HCT116 (cell line): ENCODE data around the gene ELK4. TPM values are rescaled to one million over a fixed set of nuclear protein-coding genes. Genes with fewer than 3 reads are reported as not detected.
A peak's percentile ranks its signal among the peaks of the same experiment; 100 is the strongest.

Source experiments
- ATAC-seq: fragments of 200-7000 bp; cut with Tn5 transposase; 2 replicates; pipeline ENCODE4 v1.9.1; 2020; ENCODE audit warnings: mild to moderate bottlenecking, moderate library complexity
- BruUV-seq: library from RNA; stranded (reverse); fragments of 400-500 nt; replicated peaks from 2 replicates; lab custom pipeline; 2021; lab: Mats Ljungman, UMichigan
- CTCF ChIA-PET: fragments of 300-600 bp; sonication (Branson Sonifier 250); formaldehyde crosslinking; loops from one replicate; lab custom pipeline; 2021; ENCODE audit warnings: antibody characterized with exemption; lab: Charles Lee
- POLR2A ChIA-PET: fragments of 300-600, 350-600 bp; sonication (Branson Sonifier 250); formaldehyde crosslinking; loops from one replicate; lab custom pipeline; 2021; ENCODE audit warnings: antibody characterized with exemption; lab: Charles Lee
- RAD21 ChIA-PET, 2 experiments: fragments of 300-600 bp; sonication (Branson Sonifier 250); formaldehyde crosslinking; loops; one replicate each; lab custom pipeline; 2023; ENCODE audit warnings: low total read pairs in 2 of 2; ENCODE audit not compliant: uncharacterized antibody in 2 of 2, unreplicated experiment in 2 of 2, low non-redundant PET in 1 of 2; lab: Charles Lee
- DNase-seq: peaks from one replicate; pipeline ENCODE4 v3.0.0-alpha.2; 2010; ENCODE audit warnings: low read depth, low spot score
- H2AFZ ChIP-seq: fragments of 200-600 bp; shearing (Covaris generic), sonication (generic); 2 replicates; pipeline ENCODE4 v1.6.1; 2017; ENCODE audit warnings: low read depth, mixed run types, mixed read lengths, antibody characterized with exemption, low read length; ENCODE audit not compliant: poor library complexity, severe bottlenecking
- H3K27ac ChIP-seq: 2 replicates; pipeline ENCODE4 v1.5.1; 2012; ENCODE audit warnings: low read depth, low read length
- H3K27me3 ChIP-seq: fragments of 200-600 bp; sonication (generic); 2 replicates; pipeline ENCODE4 v1.6.1; 2016; ENCODE audit warnings: mixed run types, low read length, mixed read lengths; ENCODE audit not compliant: insufficient read depth
- H3K36me3 ChIP-seq, 2 experiments: fragments of 200-500 bp in 1 of 2; fragments of 200-600 bp in 1 of 2; sonication (Bioruptor generic) in 1 of 2; sonication (generic) in 1 of 2; 2 replicates each; pipeline versions ENCODE4 v1.5.1 to v1.6.1; 2014 to 2016; ENCODE audit warnings: low read length in 2 of 2, inconsistent platforms in 1 of 2, mixed read lengths in 1 of 2, mixed run types in 1 of 2; ENCODE audit not compliant: insufficient read depth in 2 of 2, control insufficient read depth in 1 of 2
- H3K4me1 ChIP-seq, 2 experiments: fragments of 200-600 bp in 1 of 2; sonication (generic) in 1 of 2; 2 replicates each; pipeline versions ENCODE4 v1.5.1 to v1.6.1; 2012 to 2017; ENCODE audit warnings: low read length in 2 of 2, inconsistent platforms in 1 of 2, mild to moderate bottlenecking in 1 of 2, mixed read lengths in 1 of 2, mixed run types in 1 of 2, moderate library complexity in 1 of 2; ENCODE audit not compliant: insufficient read depth in 2 of 2, control insufficient read depth in 1 of 2
- H3K4me2 ChIP-seq: fragments of 200-600 bp; sonication (generic); 2 replicates; pipeline ENCODE4 v1.6.1; 2017; ENCODE audit warnings: mixed run types, low read length, mixed read lengths
- H3K4me3 ChIP-seq, 2 experiments: fragments of 200-600 bp in 1 of 2; sonication (generic) in 1 of 2; replicated peaks in 1 of 2; 2 replicates each; pipeline ENCODE4 v1.5.1; 2011 to 2016; ENCODE audit warnings: low read length in 2 of 2, control low read depth in 1 of 2, low read depth in 1 of 2, mild to moderate bottlenecking in 1 of 2, mixed read lengths in 1 of 2, mixed run types in 1 of 2
- H3K79me2 ChIP-seq: fragments of 200-600 bp; sonication (generic); 2 replicates; pipeline ENCODE4 v1.6.1; 2017; ENCODE audit warnings: mild to moderate bottlenecking, mixed run types, low read length, moderate library complexity, mixed read lengths; ENCODE audit not compliant: insufficient read depth
- H3K9ac ChIP-seq: fragments of 200-600 bp; sonication (generic); 2 replicates; pipeline ENCODE4 v1.6.1; 2016; ENCODE audit warnings: low read length, mixed read lengths
- H3K9me2 ChIP-seq: fragments of 200-600 bp; sonication (generic), shearing (Covaris generic); 2 replicates; pipeline ENCODE4 v1.6.1; 2017; ENCODE audit warnings: mixed run types, mild to moderate bottlenecking, moderate library complexity; ENCODE audit not compliant: insufficient read depth
- H3K9me3 ChIP-seq, 2 experiments: fragments of 200-500 bp in 1 of 2; fragments of 200-600 bp in 1 of 2; sonication (Bioruptor generic) in 1 of 2; sonication (generic) in 1 of 2; 2 replicates each; pipeline ENCODE4 v1.6.1; 2014 to 2017; ENCODE audit warnings: low read length in 2 of 2, mixed read lengths in 2 of 2, inconsistent platforms in 1 of 2, low read depth in 1 of 2, mild to moderate bottlenecking in 1 of 2, mixed run types in 1 of 2, moderate library complexity in 1 of 2; ENCODE audit not compliant: control insufficient read depth in 1 of 2, insufficient read depth in 1 of 2
- H4K20me1 ChIP-seq: fragments of 200-600 bp; sonication (generic), shearing (Covaris generic); 2 replicates; pipeline ENCODE4 v1.6.1; 2017; ENCODE audit warnings: mixed run types, mild to moderate bottlenecking, moderate library complexity; ENCODE audit not compliant: insufficient read depth
- ATF3 ChIP-seq: IDR thresholded peaks from 2 replicates; pipeline ENCODE4 v1.6.1; 2012
- CBX3 ChIP-seq: IDR thresholded peaks from 2 replicates; pipeline ENCODE4 v1.6.1; 2012; ENCODE audit warnings: low read depth
- CTCF ChIP-seq, 3 experiments: fragments of 200-600 bp in 1 of 3; sonication (generic) in 1 of 3; IDR thresholded peaks in 2 of 3; conservative IDR thresholded peaks in 1 of 3; 2 replicates each; pipeline ENCODE4 v1.5.1; 2012 to 2017; ENCODE audit warnings: low read depth in 2 of 3, low read length in 2 of 3, antibody characterized with exemption in 1 of 3, borderline replicate concordance in 1 of 3, control low read depth in 1 of 3, mild to moderate bottlenecking in 1 of 3, mixed read lengths in 1 of 3, mixed run types in 1 of 3, moderate library complexity in 1 of 3; ENCODE audit not compliant: insufficient read depth in 1 of 3
- ELF1 ChIP-seq: IDR thresholded peaks from 2 replicates; pipeline ENCODE4 v1.6.1; 2012; ENCODE audit warnings: low read depth, borderline replicate concordance
- EZH2phosphoT487 ChIP-seq: fragments of 200-600 bp; IDR thresholded peaks from 2 replicates; pipeline ENCODE4 v1.6.1; 2018; ENCODE audit warnings: antibody characterized with exemption, borderline replicate concordance
- FOSL1 ChIP-seq: IDR thresholded peaks from 2 replicates; pipeline ENCODE4 v1.6.1; 2012; ENCODE audit warnings: low read depth
- POLR2A ChIP-seq: IDR thresholded peaks from 2 replicates; pipeline ENCODE4 v1.7.0; 2011; ENCODE audit warnings: borderline replicate concordance; ENCODE audit not compliant: insufficient read depth, insufficient read length; ENCODE audit errors: extremely low read depth
- POLR2AphosphoS5 ChIP-seq: IDR thresholded peaks from 2 replicates; pipeline ENCODE4 v1.6.1; 2011; ENCODE audit warnings: mild to moderate bottlenecking, low read depth, low read length, moderate library complexity
- SIN3A ChIP-seq: IDR thresholded peaks from 2 replicates; pipeline ENCODE4 v1.6.1; 2012; ENCODE audit warnings: low read depth
- YY1 ChIP-seq: IDR thresholded peaks from 2 replicates; pipeline ENCODE4 v1.6.1; 2011; ENCODE audit warnings: low read length, low read depth, moderate library complexity, mild to moderate bottlenecking; ENCODE audit not compliant: insufficient replicate concordance; ENCODE audit errors: extremely low read depth
- ZBTB33 ChIP-seq: IDR thresholded peaks from 2 replicates; pipeline ENCODE4 v1.6.1; 2011; ENCODE audit warnings: mild to moderate bottlenecking, low read length, moderate library complexity; ENCODE audit not compliant: insufficient replicate concordance; ENCODE audit errors: extremely low read depth
- ZFX ChIP-seq: fragments of 450-650 bp; IDR thresholded peaks from 2 replicates; pipeline ENCODE4 v1.6.1; 2017
- intact Hi-C: fragments of 100-400 bp; cut with micrococcal nuclease; formaldehyde crosslinking; loops from 2 replicates; pipeline ENCODE4 v1.10.0; 2022
- total RNA-seq: library from RNA; stranded (reverse); gene quantifications from one replicate; pipeline ENCODE4 v1.2.1, GENCODE V29; 2021; ENCODE audit not compliant: unreplicated experiment

The ELK4 gene
- total RNA-seq, 1 experiment from 2014 or later: 46.2 TPM

- DNase-seq (no peak), ATAC-seq (no peak)
- H3K9me3 ChIP-seq: no peaks in the 10 kb centered on the region
- no peaks in the 10 kb centered on the region for H3K36me3 ChIP-seq
- H3K27me3 ChIP-seq: no peaks in the 10 kb centered on the region
- intact Hi-C loops: no loop called here
- no peak overlapping the region for H3K4me3 ChIP-seq
- BruUV-seq: no TSS peak
- no peak overlapping the region for H3K27ac ChIP-seq
- H3K9me2 ChIP-seq: no peaks in the 10 kb centered on the region
- POLR2A ChIA-PET: no interaction called here
- peak in 2 of 3 experiments; percentile 41 to 51; a peak in 4 of 6 replicates for TF ChIP-seq CTCF (IDR thresholded peaks at IDR 0.05 in 2 of 3, conservative IDR thresholded peaks at IDR 0.05 in 1 of 3; ENCODE audit: borderline replicate concordance in 1 of 3, insufficient read depth in 1 of 3, low read depth in 2 of 3, low read length in 2 of 3)
- TF ChIP-seq EZH2phosphoT487: no peak
- no peaks in the 10 kb centered on the region for H3K79me2 ChIP-seq
- no peaks in the 10 kb centered on the region for H4K20me1 ChIP-seq
- CTCF ChIA-PET: no interaction called here
- H3K4me2 ChIP-seq: no peak overlapping the region
- H2AFZ ChIP-seq: no peak overlapping the region
- RAD21 ChIA-PET: no interaction called here
- H3K9ac ChIP-seq: no peak overlapping the region
- H3K4me1 ChIP-seq: no peaks in the 10 kb centered on the region
Observed at GRCh38 chr1:205584732-205585131, 47.1 kb downstream of the ELK4 start.

GRCh38 chr1:205583461-205584130, 48.2 kb downstream of the ELK4 start:
- ATAC-seq (no peak), DNase-seq (no peak)
- no peak overlapping the region for H3K9ac ChIP-seq
- no TSS peak for BruUV-seq
- intact Hi-C loops: no loop called here
- no peaks in the 10 kb centered on the region for H4K20me1 ChIP-seq
- no peak overlapping the region for H2AFZ ChIP-seq
- POLR2A ChIA-PET: no interaction called here
- H3K36me3 ChIP-seq: no peaks in the 10 kb centered on the region
- no peaks in the 10 kb centered on the region for H3K9me3 ChIP-seq
- H3K79me2 ChIP-seq: no peaks in the 10 kb centered on the region
- RAD21 ChIA-PET: no interaction called here
- no peak overlapping the region for H3K4me3 ChIP-seq
- H3K9me2 ChIP-seq: no peaks in the 10 kb centered on the region
- no peaks in the 10 kb centered on the region for H3K4me1 ChIP-seq
- H3K27me3 ChIP-seq: peaks cover 1% of the 10 kb centered on the region; the same call in 1 of the 2 replicates
- CTCF ChIA-PET: interaction anchor here (1.0 to 1.1 kb wide), 2 partner anchors 10 to 75 kb away, joined by 3 read pairs; no protein-coding TSS in a partner anchor
- H3K27ac ChIP-seq: no peak overlapping the region
- no peak overlapping the region for H3K4me2 ChIP-seq
- no peak for TF ChIP-seq EZH2phosphoT487
- no peak for TF ChIP-seq FOSL1
- TF ChIP-seq ELF1: no peak
- no peak for TF ChIP-seq POLR2A
- TF ChIP-seq YY1: no peak
- no peak for TF ChIP-seq CBX3
- TF ChIP-seq SIN3A: no peak
- TF ChIP-seq ZFX: no peak
- TF ChIP-seq ATF3: no peak
- TF ChIP-seq ZBTB33: no peak
- no peak for TF ChIP-seq POLR2AphosphoS5
